Common myeloid progenitor, CD34-positive (primary cell): ENCODE measurements around the gene CLCN3.
A peak's percentile ranks its signal among the peaks of the same experiment; 100 is the strongest.
"Not testable (repeated sequence)": the region's sequence is repeated elsewhere in the genome, so short reads cannot be mapped to it uniquely, and the experiment has no call there.

Source experiments
- CTCF ChIA-PET: fragments of 350-600 bp; sonication (Branson Sonifier 250); formaldehyde crosslinking; loops from one replicate; lab custom pipeline; 2021; ENCODE audit warnings: antibody characterized with exemption; lab: Charles Lee
- POLR2A ChIA-PET: fragments of 350-600 bp; sonication (Branson Sonifier 250); formaldehyde crosslinking; loops from one replicate; lab custom pipeline; 2021; ENCODE audit warnings: antibody characterized with exemption; lab: Charles Lee
- DNase-seq, 3 donors: peaks; one replicate each; pipeline versions ENCODE4 v3.0.0 to v3.0.0-alpha.2; 2013
- H3K27ac ChIP-seq, 2 experiments: 1 replicate in 1 of 2; 2 replicates in 1 of 2; pipeline ENCODE4 v1.7.0; 2013; ENCODE audit warnings: inconsistent platforms in 2 of 2, low read length in 2 of 2, mild to moderate bottlenecking in 2 of 2, low read depth in 1 of 2, moderate library complexity in 1 of 2; ENCODE audit not compliant: severe bottlenecking in 2 of 2, insufficient read depth in 1 of 2, poor library complexity in 1 of 2
- H3K27me3 ChIP-seq, 5 experiments: replicated peaks in 2 of 5; 1 replicate in 3 of 5; 2 replicates in 2 of 5; pipeline versions ENCODE4 v1.6.1 to v1.7.0; 2013; ENCODE audit warnings: low read length in 4 of 5, mild to moderate bottlenecking in 2 of 5, moderate library complexity in 2 of 5, inconsistent platforms in 1 of 5; ENCODE audit not compliant: insufficient read depth in 5 of 5, control insufficient read depth in 4 of 5
- H3K36me3 ChIP-seq, 4 experiments: 1 replicate in 2 of 4; 2 replicates in 2 of 4; pipeline versions ENCODE4 v1.6.1 to v1.7.0; 2013; ENCODE audit warnings: low read length in 3 of 4, control low read depth in 1 of 4, mild to moderate bottlenecking in 1 of 4; ENCODE audit not compliant: control insufficient read depth in 4 of 4, insufficient read depth in 4 of 4
- H3K4me1 ChIP-seq, 4 experiments: 1 replicate in 3 of 4; 2 replicates in 1 of 4; pipeline versions ENCODE4 v1.6.1 to v1.7.1; 2013; ENCODE audit warnings: low read length in 3 of 4, mild to moderate bottlenecking in 3 of 4, control low read depth in 1 of 4, inconsistent platforms in 1 of 4, moderate library complexity in 1 of 4; ENCODE audit not compliant: control insufficient read depth in 4 of 4, insufficient read depth in 4 of 4; ENCODE audit errors: control extremely low read depth in 1 of 4
- H3K4me3 ChIP-seq, 7 experiments: 1 replicate in 4 of 7; 2 replicates in 3 of 7; pipeline versions ENCODE4 v1.5.1 to v1.7.0; 2013; ENCODE audit warnings: mild to moderate bottlenecking in 7 of 7, low read length in 6 of 7, moderate library complexity in 6 of 7, inconsistent platforms in 2 of 7, low read depth in 2 of 7, control low read depth in 1 of 7; ENCODE audit not compliant: insufficient read depth in 4 of 7, control insufficient read depth in 1 of 7; ENCODE audit errors: extremely low read depth in 1 of 7
- H3K9me3 ChIP-seq, 5 experiments: 1 replicate in 4 of 5; 2 replicates in 1 of 5; pipeline versions ENCODE4 v1.6.1 to v1.7.1; 2013; ENCODE audit warnings: low read length in 4 of 5, mild to moderate bottlenecking in 2 of 5, inconsistent platforms in 1 of 5, low read depth in 1 of 5, moderate library complexity in 1 of 5; ENCODE audit not compliant: control insufficient read depth in 4 of 5, insufficient read depth in 2 of 5; ENCODE audit errors: control extremely low read depth in 1 of 5
- WGBS: methylation state at CpG from one replicate; pipeline ENCODE4 v1.1.5; 2013; ENCODE audit not compliant: insufficient coverage; 5-methylcytosine and 5-hydroxymethylcytosine counted together

CLCN3 gene

DNA sequence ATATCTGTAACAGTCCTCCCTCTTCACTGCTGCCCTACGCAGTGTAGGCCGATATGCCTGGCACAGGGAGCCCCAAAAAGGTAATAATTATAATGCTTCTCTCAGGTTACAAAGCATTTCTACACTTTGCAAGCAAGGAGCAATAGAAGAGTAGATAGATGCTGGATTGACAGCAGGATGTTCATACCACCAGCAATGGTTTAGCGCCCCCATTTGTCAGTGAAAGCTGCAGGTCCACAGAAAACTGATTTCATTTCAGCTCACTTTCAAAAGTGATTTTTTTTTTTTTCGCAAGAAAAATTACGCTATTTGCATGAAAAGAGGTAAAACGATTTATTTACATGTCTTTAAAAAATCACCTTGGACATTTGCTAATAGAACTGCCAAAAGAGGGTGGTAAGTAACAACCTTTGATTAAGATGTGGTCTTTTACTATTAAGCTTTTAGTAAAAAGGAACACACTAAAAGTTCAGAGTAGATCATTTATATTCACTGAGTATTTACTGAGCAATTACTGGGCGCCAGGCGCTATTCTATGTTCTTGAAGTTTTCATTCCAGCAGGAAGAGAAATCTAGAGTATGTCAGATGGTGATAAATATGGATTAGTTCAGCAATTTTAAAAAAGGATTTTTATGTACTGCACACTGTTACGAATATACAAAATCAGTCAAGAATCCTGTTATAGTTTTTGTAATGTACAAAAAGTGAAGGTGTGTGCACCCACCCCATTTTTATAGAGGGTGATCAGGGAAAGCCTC is 103.0 kb downstream of the CLCN3 start:
- Histone ChIP-seq H3K4me1 (no peaks in the 10 kb centered on the region), H3K27me3 (no peaks in the 10 kb centered on the region)
- POLR2A ChIA-PET = no interaction called here

DNA sequence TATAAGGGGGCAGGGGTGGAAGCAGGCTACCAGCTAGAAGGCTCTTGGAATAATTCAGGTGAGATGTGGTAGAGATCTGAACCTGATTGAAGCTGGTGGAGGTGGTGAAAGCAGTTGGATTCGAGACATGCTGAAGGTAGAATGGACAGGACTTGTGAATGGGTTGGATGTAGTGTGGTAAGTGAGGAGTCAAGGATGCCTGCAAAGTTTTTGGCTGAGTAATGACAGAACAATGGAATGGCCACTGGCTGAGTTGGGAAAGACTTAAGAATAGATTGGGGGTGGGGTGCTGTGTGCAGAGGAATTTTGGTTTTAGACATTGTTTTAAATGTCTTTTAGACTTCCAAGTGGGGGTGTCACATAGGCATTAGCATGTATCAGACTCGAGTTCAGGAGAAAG is 103.9 kb downstream of the CLCN3 start:
- DNase-seq = no peak
- Histone ChIP-seq H3K9me3 (no peaks in the 10 kb centered on the region), H3K4me3 (no peak overlapping the region), H3K27me3 (no peaks in the 10 kb centered on the region), H3K27ac (no peak overlapping the region), H3K4me1 (no peaks in the 10 kb centered on the region), H3K36me3 (peaks cover 8 to 14% (median 9%) of the 10 kb centered on the region in 4 experiments)
- 91% methylated on average over 1 of the region's 2 CpGs for WGBS
- ChIA-PET CTCF (interaction anchor here (0.7 kb wide), 2 partner anchors 24 to 111 kb away, joined by 3 read pairs; no protein-coding TSS in a partner anchor), POLR2A (no interaction called here)

More for the DNA sequence above, 103.0 kb downstream of the CLCN3 start:
- no peaks in the 10 kb centered on the region for H3K9me3 ChIP-seq
- H3K27ac ChIP-seq = no peak overlapping the region
- CTCF ChIA-PET = interaction anchor here (0.7 to 0.9 kb wide), 2 partner anchors 20 to 107 kb away, joined by 3 to 4 read pairs; no protein-coding TSS in a partner anchor
- no peak overlapping the region for H3K4me3 ChIP-seq
- WGBS = 83% methylated on average over 3 of the region's 9 CpGs
- H3K36me3 ChIP-seq = peaks cover 5 to 11% (median 8%) of the 10 kb centered on the region in 4 experiments
- peak; percentile 23 to 33 (median 28) for DNase-seq

DNA sequence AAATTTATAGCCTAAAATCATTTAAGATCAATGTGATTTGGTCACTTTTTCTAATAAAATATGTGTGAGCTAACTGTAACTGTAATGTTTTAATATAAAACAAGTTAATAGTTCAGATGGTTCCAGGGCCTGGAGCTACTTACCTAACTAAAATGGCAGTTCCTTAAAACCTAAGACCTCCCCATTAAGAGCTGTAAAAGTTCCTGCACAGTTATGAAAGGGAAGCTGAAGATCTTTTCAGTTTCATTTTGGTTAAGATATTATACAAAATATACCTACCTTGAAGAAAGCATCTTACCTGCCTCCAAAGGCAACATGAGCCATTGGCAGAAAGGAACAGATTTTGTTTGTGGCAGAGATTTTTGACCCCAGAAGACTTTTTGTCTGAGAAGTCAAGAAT is 107.2 kb downstream of the CLCN3 start:
- Histone ChIP-seq H3K27me3 (no peaks in the 10 kb centered on the region), H3K9me3 (no peaks in the 10 kb centered on the region), H3K4me3 (no peak overlapping the region), H3K4me1 (no peaks in the 10 kb centered on the region), H3K27ac (no peak overlapping the region), H3K36me3 (peaks cover 4 to 25% (median 9%) of the 10 kb centered on the region in 4 experiments)
- CTCF ChIA-PET = interaction anchor here (0.7 to 2.2 kb wide), 5 partner anchors 9 to 1166 kb away, joined by 3 to 6 read pairs (median 4); partner anchors contain the start of gene NEK1
- POLR2A ChIA-PET = no interaction called here
- DNase-seq = peak in 1 of 3 donors; percentile 1

DNA sequence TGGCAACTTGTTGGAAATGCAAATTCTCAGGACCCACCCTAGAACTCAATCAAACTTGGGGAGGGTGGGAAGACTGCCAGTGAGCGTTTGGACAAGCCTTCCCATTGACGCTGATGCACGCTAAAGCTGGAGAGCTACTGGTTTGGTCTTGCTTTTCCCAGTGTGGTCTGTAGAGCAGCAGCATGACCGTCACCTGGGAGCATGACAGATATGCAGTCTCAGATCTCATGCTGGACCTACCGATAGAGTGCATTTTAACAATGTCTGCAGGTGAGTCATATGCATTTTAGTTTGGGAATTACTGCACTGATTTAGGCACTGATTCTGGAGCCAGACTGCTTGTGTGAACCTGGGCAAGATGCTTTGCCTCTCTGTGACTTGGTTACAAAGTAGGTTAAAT is 110.2 kb downstream of the CLCN3 start:
- ChIA-PET CTCF (no interaction called here), POLR2A (no interaction called here)
- no peak for DNase-seq
- H3K4me1 ChIP-seq = no peaks in the 10 kb centered on the region
- H3K27ac ChIP-seq = no peak overlapping the region
- peaks cover 4 to 32% (median 11%) of the 10 kb centered on the region in 4 experiments for H3K36me3 ChIP-seq
- H3K4me3 ChIP-seq = no peak overlapping the region
- 100% methylated on average over 4 of the region's 5 CpGs for WGBS
- no peaks in the 10 kb centered on the region for H3K27me3 ChIP-seq
- no peaks in the 10 kb centered on the region for H3K9me3 ChIP-seq

DNA sequence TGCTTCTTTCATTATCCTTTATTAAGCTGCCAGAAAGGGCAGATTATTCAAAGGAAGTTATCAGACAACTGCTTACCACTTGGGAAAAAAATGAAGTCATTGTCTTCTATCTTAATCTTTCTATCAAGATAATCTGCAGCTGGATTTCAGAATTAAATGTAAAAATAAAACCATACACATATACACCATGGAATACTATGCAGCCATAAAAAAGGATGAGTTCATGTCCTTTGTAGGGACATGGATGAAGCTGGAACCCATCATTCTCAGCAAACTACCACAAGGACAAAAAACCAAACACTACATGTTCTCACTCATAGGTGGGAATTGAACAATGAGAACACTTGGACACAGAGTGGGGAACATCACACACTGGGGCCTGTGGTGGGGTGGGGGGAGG is 118.2 kb downstream of the CLCN3 start:
- POLR2A ChIA-PET, H3K9me3 ChIP-seq, H3K27ac ChIP-seq, H3K27me3 ChIP-seq, H3K4me1 ChIP-seq, H3K4me3 ChIP-seq, DNase-seq: not testable (repeated sequence)
- H3K36me3 ChIP-seq = peaks cover 5 to 28% (median 9%) of the 10 kb centered on the region in 4 experiments
- CTCF ChIA-PET = interaction anchor here (1.0 to 1.2 kb wide), 3 partner anchors 10 to 26 kb away, joined by 3 to 4 read pairs (median 3); no protein-coding TSS in a partner anchor

DNA sequence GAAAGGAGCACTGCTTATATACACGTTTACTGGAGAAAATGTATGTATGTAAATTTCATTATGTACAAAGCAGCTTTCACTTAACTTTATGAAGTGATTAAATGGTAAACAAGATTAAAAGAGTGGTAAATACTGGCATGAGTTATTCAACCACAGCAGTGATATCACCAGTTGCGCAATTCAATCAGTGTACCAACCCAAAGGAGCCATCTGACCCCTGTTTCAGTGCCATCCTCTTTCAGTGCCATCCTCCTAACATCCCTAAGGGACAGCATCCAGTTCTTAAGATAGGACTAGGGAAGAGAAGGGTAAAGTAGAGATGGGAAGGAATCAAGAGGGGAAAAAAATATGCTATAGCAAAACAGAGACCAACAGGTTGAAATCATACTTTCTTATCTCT is 121.2 kb downstream of the CLCN3 start:
- no peaks in the 10 kb centered on the region for H3K27me3 ChIP-seq
- no peaks in the 10 kb centered on the region for H3K4me1 ChIP-seq
- no peak overlapping the region for H3K27ac ChIP-seq
- ChIA-PET POLR2A (no interaction called here), CTCF (no interaction called here)
- no peak for DNase-seq
- H3K4me3 ChIP-seq = no peak overlapping the region
- 100% methylated on average over 1 of the region's 2 CpGs for WGBS
- H3K9me3 ChIP-seq = no peaks in the 10 kb centered on the region
- H3K36me3 ChIP-seq = peaks cover 6 to 29% (median 9%) of the 10 kb centered on the region in 4 experiments

DNA sequence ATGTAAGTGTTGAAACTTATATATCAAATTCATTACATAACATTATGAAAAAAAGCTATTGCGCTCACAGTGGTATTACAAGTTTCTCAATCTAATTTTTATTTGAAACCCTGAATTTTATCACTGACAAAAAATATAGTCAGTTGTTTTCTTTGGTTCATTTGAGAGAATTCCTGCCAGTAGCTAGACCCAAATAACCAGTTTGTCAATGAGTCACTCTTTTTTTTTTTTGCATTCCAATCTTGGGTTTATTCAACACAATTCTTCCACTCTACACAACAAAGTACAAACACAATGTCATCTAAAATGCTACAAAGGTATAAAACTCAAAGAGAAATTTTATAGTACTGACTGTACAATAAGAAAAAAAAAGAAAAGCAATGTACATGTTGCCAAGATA is 124.2 kb downstream of the CLCN3 start:
- WGBS = 100% methylated on average over 1 of the region's 1 CpG
- H3K27me3 ChIP-seq = no peaks in the 10 kb centered on the region
- POLR2A ChIA-PET = interaction anchor here (1.0 kb wide), 1 partner anchor 15 kb away, joined by 3 read pairs; no protein-coding TSS in a partner anchor
- peaks cover 7 to 34% (median 14%) of the 10 kb centered on the region in 4 experiments for H3K36me3 ChIP-seq
- no peak overlapping the region for H3K4me3 ChIP-seq
- no peak for DNase-seq
- CTCF ChIA-PET = interaction anchor here (1.3 kb wide), 1 partner anchor 516 kb away, joined by 4 read pairs; no protein-coding TSS in a partner anchor
- H3K9me3 ChIP-seq = no peaks in the 10 kb centered on the region
- no peaks in the 10 kb centered on the region for H3K4me1 ChIP-seq
- no peak overlapping the region for H3K27ac ChIP-seq
